Parathyroid adenoma (tissue), 2 donors: ENCODE results near the gene SLC24A2.

Experiments
- H2AFZ ChIP-seq: fragments of 300-600 bp; sonication (generic); one replicate; pipeline ENCODE4 v1.7.0; 2017; ENCODE audit warnings: antibody characterized with exemption, mild to moderate bottlenecking
- H3K27ac ChIP-seq: fragments of 300-600 bp; sonication (generic); one replicate; pipeline ENCODE4 v1.7.0; 2017
- H3K27me3 ChIP-seq: fragments of 300-600 bp; sonication (generic); one replicate; pipeline ENCODE4 v1.7.0; 2017; ENCODE audit warnings: low read length; ENCODE audit not compliant: control insufficient read depth, insufficient read depth
- H3K36me3 ChIP-seq: fragments of 300-600 bp; sonication (generic); one replicate; pipeline ENCODE4 v1.7.0; 2017; ENCODE audit warnings: low read length; ENCODE audit not compliant: control insufficient read depth, insufficient read depth
- H3K4me1 ChIP-seq: fragments of 300-600 bp; sonication (generic); one replicate; pipeline ENCODE4 v1.7.0; 2017; ENCODE audit warnings: control low read depth
- H3K4me2 ChIP-seq: fragments of 300-600 bp; sonication (generic); one replicate; pipeline ENCODE4 v1.7.0; 2017; ENCODE audit warnings: low read length
- H3K4me3 ChIP-seq: fragments of 300-600 bp; sonication (generic); one replicate; pipeline ENCODE4 v1.7.0; 2017; ENCODE audit warnings: low read depth, low read length
- H3K79me2 ChIP-seq: fragments of 300-600 bp; sonication (generic); one replicate; pipeline ENCODE4 v1.7.0; 2017; ENCODE audit warnings: control low read depth
- H3K9ac ChIP-seq: fragments of 300-600 bp; sonication (generic); one replicate; pipeline ENCODE4 v1.7.0; 2017; ENCODE audit warnings: mild to moderate bottlenecking
- H3K9me3 ChIP-seq: fragments of 300-600 bp; sonication (generic); one replicate; pipeline ENCODE4 v1.7.0; 2017; ENCODE audit warnings: low read length; ENCODE audit not compliant: control insufficient read depth
- CTCF ChIP-seq: fragments of 300-600 bp; sonication (generic); IDR thresholded peaks from one replicate; pipeline ENCODE4 v1.7.0; 2017; ENCODE audit warnings: antibody characterized with exemption, mild to moderate bottlenecking
- donor health status: primary hyperparathyroidism.

Gene SLC24A2

GRCh38 chr9:19770973-19771372 is 17.9 kb downstream of the SLC24A2 start:
- Histone ChIP-seq H3K27ac (no peak overlapping the region), H3K9me3 (no peaks in the 10 kb centered on the region), H3K4me2 (no peak overlapping the region), H3K4me3 (no peak overlapping the region), H3K4me1 (no peaks in the 10 kb centered on the region), H3K27me3 (no peaks in the 10 kb centered on the region), H2AFZ (no peak overlapping the region), H3K36me3 (no peaks in the 10 kb centered on the region), H3K79me2 (no peaks in the 10 kb centered on the region), H3K9ac (no peak overlapping the region)
- TF ChIP-seq CTCF, result no peak

- Histone ChIP-seq H3K27me3 (no peaks in the 10 kb centered on the region), H3K36me3 (no peaks in the 10 kb centered on the region), H3K4me3 (no peak overlapping the region), H3K79me2 (no peaks in the 10 kb centered on the region), H3K9me3 (no peaks in the 10 kb centered on the region), H2AFZ (no peak overlapping the region), H3K4me2 (no peak overlapping the region), H3K9ac (no peak overlapping the region), H3K4me1 (no peaks in the 10 kb centered on the region), H3K27ac (no peak overlapping the region)
- no peak for TF ChIP-seq CTCF
Measured at GRCh38 chr9:19769213-19769612, 19.6 kb downstream of the SLC24A2 start.

- Histone ChIP-seq H2AFZ (no peak overlapping the region), H3K4me3 (no peak overlapping the region), H3K4me1 (no peaks in the 10 kb centered on the region), H3K79me2 (no peaks in the 10 kb centered on the region), H3K4me2 (no peak overlapping the region), H3K27ac (no peak overlapping the region), H3K9ac (no peak overlapping the region), H3K36me3 (no peaks in the 10 kb centered on the region), H3K9me3 (no peaks in the 10 kb centered on the region), H3K27me3 (no peaks in the 10 kb centered on the region)
- no peak for TF ChIP-seq CTCF
Measured at GRCh38 chr9:19768798-19769197, 20.0 kb downstream of the SLC24A2 start.

- no peaks in the 10 kb centered on the region for H3K79me2 ChIP-seq
- no peak overlapping the region for H3K27ac ChIP-seq
- no peak for TF ChIP-seq CTCF
Measured at GRCh38 chr9:19759066-19759465, 29.8 kb downstream of the SLC24A2 start.

GRCh38 chr9:19757745-19758144 is 31.1 kb downstream of the SLC24A2 start:
- no peaks in the 10 kb centered on the region for H3K4me1 ChIP-seq
- H3K4me2 ChIP-seq, result no peak overlapping the region
- H3K27ac ChIP-seq, result no peak overlapping the region
- no peaks in the 10 kb centered on the region for H3K79me2 ChIP-seq
- no peaks in the 10 kb centered on the region for H3K27me3 ChIP-seq
- H3K9me3 ChIP-seq, result no peaks in the 10 kb centered on the region
- no peak overlapping the region for H2AFZ ChIP-seq
- H3K36me3 ChIP-seq, result no peaks in the 10 kb centered on the region
- H3K9ac ChIP-seq, result no peak overlapping the region
- no peak overlapping the region for H3K4me3 ChIP-seq
- no peak for TF ChIP-seq CTCF

More at GRCh38 chr9:19759066-19759465, 29.8 kb downstream of the SLC24A2 start:
- H3K9ac ChIP-seq, result no peak overlapping the region
- no peaks in the 10 kb centered on the region for H3K27me3 ChIP-seq
- H3K36me3 ChIP-seq, result no peaks in the 10 kb centered on the region
- H3K4me1 ChIP-seq, result no peaks in the 10 kb centered on the region
- H3K9me3 ChIP-seq, result no peaks in the 10 kb centered on the region
- H2AFZ ChIP-seq, result no peak overlapping the region
- no peak overlapping the region for H3K4me3 ChIP-seq
- no peak overlapping the region for H3K4me2 ChIP-seq
